HEK293 (cell line): ENCODE data around the gene IQGAP3.

Experiments
- CTCF ChIA-PET: fragments of 350-600 bp; formaldehyde crosslinking; extraction: SDS; loops from one replicate; lab custom pipeline; 2021; ENCODE audit warnings: antibody characterized with exemption; lab: Yijun Ruan, JAX
- POLR2A ChIA-PET: fragments of 300-600 bp; formaldehyde crosslinking; extraction: SDS; loops from one replicate; lab custom pipeline; 2020; ENCODE audit warnings: antibody characterized with exemption, inconsistent platforms; lab: Yijun Ruan, JAX
- H3K27ac ChIP-seq: fragments of 200-500 bp; sonication (Bioruptor generic); 2 replicates; pipeline ENCODE4 v1.5.1; 2014; ENCODE audit warnings: low read depth, low read length, control low read depth, inconsistent platforms; ENCODE audit errors: extremely low read depth
- H3K36me3 ChIP-seq, 2 experiments: fragments of 200-500 bp in 1 of 2; sonication (Bioruptor generic) in 1 of 2; 1 replicate in 1 of 2; 2 replicates in 1 of 2; pipeline ENCODE4 v1.5.1; 2014 to 2017; ENCODE audit warnings: inconsistent platforms in 2 of 2, low read length in 2 of 2; ENCODE audit not compliant: control insufficient read depth in 2 of 2, insufficient read depth in 1 of 2
- H3K4me1 ChIP-seq: fragments of 200-500 bp; sonication (Bioruptor generic); 2 replicates; pipeline ENCODE4 v1.5.1; 2014; ENCODE audit warnings: mild to moderate bottlenecking, low read length, inconsistent platforms; ENCODE audit not compliant: control insufficient read depth, insufficient read depth
- H3K4me3 ChIP-seq: 2 replicates; pipeline ENCODE4 v1.5.1; 2011; ENCODE audit warnings: low read depth, mild to moderate bottlenecking, control low read depth, low read length, moderate library complexity
- H3K9me3 ChIP-seq: fragments of 200-500 bp; sonication (Bioruptor generic); 2 replicates; pipeline ENCODE4 v1.5.1; 2014; ENCODE audit warnings: low read depth, low read length, inconsistent platforms; ENCODE audit not compliant: control insufficient read depth, insufficient read depth
- SCRT2 ChIP-seq: fragments of 450-650 bp; formaldehyde crosslinking; IDR thresholded peaks from 2 replicates; pipeline ENCODE4 v1.5.1; 2016; ENCODE audit warnings: missing biosample characterization, missing genetic modification characterization
- YY2 ChIP-seq: fragments of 450-650 bp; formaldehyde crosslinking; IDR thresholded peaks from 2 replicates; pipeline ENCODE4 v1.5.1; 2016; ENCODE audit warnings: missing biosample characterization, missing genetic modification characterization
- ZBTB1 ChIP-seq: fragments of 450-650 bp; formaldehyde crosslinking; IDR thresholded peaks from 2 replicates; pipeline ENCODE4 v1.5.1; 2016; ENCODE audit warnings: missing biosample characterization, missing genetic modification characterization
- ZNF146 ChIP-seq: fragments of 450-650 bp; formaldehyde crosslinking; IDR thresholded peaks from 2 replicates; pipeline ENCODE4 v1.5.1; 2016; ENCODE audit warnings: missing biosample characterization, missing genetic modification characterization
- ZNF155 ChIP-seq: fragments of 450-650 bp; formaldehyde crosslinking; IDR thresholded peaks from 2 replicates; pipeline ENCODE4 v1.5.1; 2016; ENCODE audit warnings: missing biosample characterization, missing genetic modification characterization
- ZNF169 ChIP-seq: fragments of 450-650 bp; formaldehyde crosslinking; IDR thresholded peaks from 2 replicates; pipeline ENCODE4 v1.5.1; 2016; ENCODE audit warnings: missing biosample characterization, missing genetic modification characterization
- ZNF239 ChIP-seq: fragments of 450-650 bp; formaldehyde crosslinking; IDR thresholded peaks from 2 replicates; pipeline ENCODE4 v1.5.1; 2016; ENCODE audit warnings: missing biosample characterization, missing genetic modification characterization
- ZNF24 ChIP-seq: fragments of 450-650 bp; formaldehyde crosslinking; IDR thresholded peaks from 2 replicates; pipeline ENCODE4 v1.5.1; 2016; ENCODE audit warnings: missing biosample characterization, missing genetic modification characterization
- ZNF416 ChIP-seq: fragments of 450-650 bp; formaldehyde crosslinking; IDR thresholded peaks from 2 replicates; pipeline ENCODE4 v1.5.1; 2016; ENCODE audit warnings: missing biosample characterization, missing genetic modification characterization
- ZNF488 ChIP-seq: fragments of 450-650 bp; formaldehyde crosslinking; IDR thresholded peaks from 2 replicates; pipeline ENCODE4 v1.5.1; 2016; ENCODE audit warnings: missing biosample characterization, missing genetic modification characterization
- ZNF623 ChIP-seq: fragments of 450-650 bp; formaldehyde crosslinking; IDR thresholded peaks from 2 replicates; pipeline ENCODE4 v1.5.1; 2016; ENCODE audit warnings: missing biosample characterization, missing genetic modification characterization
- ZNF658 ChIP-seq: fragments of 450-650 bp; formaldehyde crosslinking; IDR thresholded peaks from 2 replicates; pipeline ENCODE4; 2016; ENCODE audit warnings: missing biosample characterization, missing genetic modification characterization
- ZNF704 ChIP-seq: fragments of 450-650 bp; formaldehyde crosslinking; IDR thresholded peaks from 2 replicates; pipeline ENCODE4 v1.5.1; 2016; ENCODE audit warnings: missing biosample characterization, missing genetic modification characterization
- ZNF707 ChIP-seq: fragments of 450-650 bp; formaldehyde crosslinking; IDR thresholded peaks from 2 replicates; pipeline ENCODE4 v1.5.1; 2016; ENCODE audit warnings: missing biosample characterization, missing genetic modification characterization
- TF ChIP-seq, protein P1 (sequence below): fragments of 450-650 bp; formaldehyde crosslinking; IDR thresholded peaks from 2 replicates; pipeline ENCODE4 v1.5.1; 2016; ENCODE audit warnings: missing biosample characterization, missing genetic modification characterization, borderline replicate concordance
- TF ChIP-seq, protein P2 (sequence below): fragments of 450-650 bp; formaldehyde crosslinking; conservative IDR thresholded peaks from 2 replicates; pipeline ENCODE4 v1.5.1; 2016; ENCODE audit warnings: low read depth, missing biosample characterization, missing genetic modification characterization
- TF ChIP-seq, protein P3 (sequence below): fragments of 450-650 bp; IDR thresholded peaks from 2 replicates; pipeline ENCODE4 v1.5.1; 2018; ENCODE audit warnings: missing biosample characterization, missing genetic modification characterization

IQGAP3 gene

DNA sequence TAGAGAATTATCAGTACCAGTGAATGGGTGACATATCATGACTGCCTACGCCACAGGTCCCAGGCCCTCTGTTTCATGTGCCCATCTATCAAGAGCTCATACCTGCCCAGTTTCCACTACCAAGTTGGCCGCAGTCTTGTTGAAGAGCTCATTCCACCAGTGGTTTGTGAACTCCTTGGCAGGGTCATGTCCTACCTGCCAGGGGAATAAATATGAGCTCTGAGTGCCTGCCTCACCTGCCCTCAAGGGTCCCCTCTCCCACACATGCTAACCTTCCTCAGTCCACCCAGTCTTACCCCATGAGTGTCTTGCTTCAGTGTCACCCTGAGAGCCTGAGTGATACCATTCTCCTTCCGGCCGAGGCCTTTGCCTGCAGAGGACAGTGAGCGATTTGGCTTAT is 25.8 kb upstream of the IQGAP3 start (continued):
- TF ChIP-seq ZNF239 (no peak), ZNF623 (tag by site-specific recombination) (no peak), ZNF704 (tag by site-specific recombination) (no peak), ZNF658 (tag by site-specific recombination) (no peak), ZNF416 (no peak), SCRT2 (tag by site-specific recombination) (no peak), ZNF169 (tag by site-specific recombination) (no peak), ZNF24 (tag by site-specific recombination) (no peak)
- TF ChIP-seq, protein P1, sequence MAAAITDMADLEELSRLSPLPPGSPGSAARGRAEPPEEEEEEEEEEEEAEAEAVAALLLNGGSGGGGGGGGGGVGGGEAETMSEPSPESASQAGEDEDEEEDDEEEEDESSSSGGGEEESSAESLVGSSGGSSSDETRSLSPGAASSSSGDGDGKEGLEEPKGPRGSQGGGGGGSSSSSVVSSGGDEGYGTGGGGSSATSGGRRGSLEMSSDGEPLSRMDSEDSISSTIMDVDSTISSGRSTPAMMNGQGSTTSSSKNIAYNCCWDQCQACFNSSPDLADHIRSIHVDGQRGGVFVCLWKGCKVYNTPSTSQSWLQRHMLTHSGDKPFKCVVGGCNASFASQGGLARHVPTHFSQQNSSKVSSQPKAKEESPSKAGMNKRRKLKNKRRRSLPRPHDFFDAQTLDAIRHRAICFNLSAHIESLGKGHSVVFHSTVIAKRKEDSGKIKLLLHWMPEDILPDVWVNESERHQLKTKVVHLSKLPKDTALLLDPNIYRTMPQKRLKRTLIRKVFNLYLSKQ (tag by site-specific recombination): no peak
- TF ChIP-seq, protein P2, sequence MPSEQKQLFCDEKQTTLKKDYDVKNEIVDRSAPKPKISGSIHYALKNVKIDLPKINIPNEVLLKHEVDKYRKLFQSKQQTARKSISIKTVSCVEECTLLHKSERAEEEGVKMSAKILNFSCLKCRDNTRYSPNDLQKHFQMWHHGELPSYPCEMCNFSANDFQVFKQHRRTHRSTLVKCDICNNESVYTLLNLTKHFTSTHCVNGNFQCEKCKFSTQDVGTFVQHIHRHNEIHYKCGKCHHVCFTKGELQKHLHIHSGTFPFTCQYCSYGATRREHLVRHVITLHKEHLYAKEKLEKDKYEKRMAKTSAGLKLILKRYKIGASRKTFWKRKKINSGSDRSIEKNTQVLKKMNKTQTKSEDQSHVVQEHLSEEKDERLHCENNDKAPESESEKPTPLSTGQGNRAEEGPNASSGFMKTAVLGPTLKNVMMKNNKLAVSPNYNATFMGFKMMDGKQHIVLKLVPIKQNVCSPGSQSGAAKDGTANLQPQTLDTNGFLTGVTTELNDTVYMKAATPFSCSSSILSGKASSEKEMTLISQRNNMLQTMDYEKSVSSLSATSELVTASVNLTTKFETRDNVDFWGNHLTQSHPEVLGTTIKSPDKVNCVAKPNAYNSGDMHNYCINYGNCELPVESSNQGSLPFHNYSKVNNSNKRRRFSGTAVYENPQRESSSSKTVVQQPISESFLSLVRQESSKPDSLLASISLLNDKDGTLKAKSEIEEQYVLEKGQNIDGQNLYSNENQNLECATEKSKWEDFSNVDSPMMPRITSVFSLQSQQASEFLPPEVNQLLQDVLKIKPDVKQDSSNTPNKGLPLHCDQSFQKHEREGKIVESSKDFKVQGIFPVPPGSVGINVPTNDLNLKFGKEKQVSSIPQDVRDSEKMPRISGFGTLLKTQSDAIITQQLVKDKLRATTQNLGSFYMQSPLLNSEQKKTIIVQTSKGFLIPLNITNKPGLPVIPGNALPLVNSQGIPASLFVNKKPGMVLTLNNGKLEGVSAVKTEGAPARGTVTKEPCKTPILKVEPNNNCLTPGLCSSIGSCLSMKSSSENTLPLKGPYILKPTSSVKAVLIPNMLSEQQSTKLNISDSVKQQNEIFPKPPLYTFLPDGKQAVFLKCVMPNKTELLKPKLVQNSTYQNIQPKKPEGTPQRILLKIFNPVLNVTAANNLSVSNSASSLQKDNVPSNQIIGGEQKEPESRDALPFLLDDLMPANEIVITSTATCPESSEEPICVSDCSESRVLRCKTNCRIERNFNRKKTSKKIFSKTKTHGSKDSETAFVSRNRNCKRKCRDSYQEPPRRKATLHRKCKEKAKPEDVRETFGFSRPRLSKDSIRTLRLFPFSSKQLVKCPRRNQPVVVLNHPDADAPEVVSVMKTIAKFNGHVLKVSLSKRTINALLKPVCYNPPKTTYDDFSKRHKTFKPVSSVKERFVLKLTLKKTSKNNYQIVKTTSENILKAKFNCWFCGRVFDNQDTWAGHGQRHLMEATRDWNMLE: no peak
- TF ChIP-seq, protein P3, sequence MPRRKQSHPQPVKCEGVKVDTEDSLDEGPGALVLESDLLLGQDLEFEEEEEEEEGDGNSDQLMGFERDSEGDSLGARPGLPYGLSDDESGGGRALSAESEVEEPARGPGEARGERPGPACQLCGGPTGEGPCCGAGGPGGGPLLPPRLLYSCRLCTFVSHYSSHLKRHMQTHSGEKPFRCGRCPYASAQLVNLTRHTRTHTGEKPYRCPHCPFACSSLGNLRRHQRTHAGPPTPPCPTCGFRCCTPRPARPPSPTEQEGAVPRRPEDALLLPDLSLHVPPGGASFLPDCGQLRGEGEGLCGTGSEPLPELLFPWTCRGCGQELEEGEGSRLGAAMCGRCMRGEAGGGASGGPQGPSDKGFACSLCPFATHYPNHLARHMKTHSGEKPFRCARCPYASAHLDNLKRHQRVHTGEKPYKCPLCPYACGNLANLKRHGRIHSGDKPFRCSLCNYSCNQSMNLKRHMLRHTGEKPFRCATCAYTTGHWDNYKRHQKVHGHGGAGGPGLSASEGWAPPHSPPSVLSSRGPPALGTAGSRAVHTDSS (tag by site-specific recombination): no peak

- H3K4me1 ChIP-seq: no peaks in the 10 kb centered on the region
- no peak overlapping the region for H3K27ac ChIP-seq
- TF ChIP-seq, protein P2: no peak
- TF ChIP-seq ZNF155: no peak
- TF ChIP-seq ZNF707 (tag by site-specific recombination): no peak
- no peak for TF ChIP-seq ZNF623 (tag by site-specific recombination)
- no peak for TF ChIP-seq ZBTB1
- no peak for TF ChIP-seq ZNF146
- TF ChIP-seq YY2 (tag by site-specific recombination): no peak
- no peak for TF ChIP-seq ZNF488 (tag by site-specific recombination)
- H3K36me3 ChIP-seq: peaks cover 0 to 74% of the 10 kb centered on the region in 2 experiments; a peak in 1 of 3 replicates
- H3K9me3 ChIP-seq: no peaks in the 10 kb centered on the region
- ChIA-PET POLR2A (interaction anchor here (1.1 to 1.9 kb wide), 2 partner anchors 9 to 24 kb away, joined by 3 to 4 read pairs; no protein-coding TSS in a partner anchor), CTCF (interaction anchor here (0.6 to 1.9 kb wide), 5 partner anchors 8 to 278 kb away, joined by 3 to 4 read pairs (median 4); no protein-coding TSS in a partner anchor)
- no peak overlapping the region for H3K4me3 ChIP-seq
Observed at GRCh38 chr1:156596426-156596825, 24.1 kb upstream of the IQGAP3 start.
